GM21737 (cell line): Measurements from ENCODE around the gene ISCA1.

Experiments used
- ATAC-seq: cut with Tn5 transposase; IDR thresholded peaks from one replicate; pipeline ENCODE4 v1.9.1; 2021; ENCODE audit warnings: mild to moderate bottlenecking, moderate library complexity; ENCODE audit not compliant: unreplicated experiment

The ISCA1 gene

GRCh38 chr9:86286278-86286677 is 3.9 kb upstream of the ISCA1 start:
- ATAC-seq, result no peak

DNA sequence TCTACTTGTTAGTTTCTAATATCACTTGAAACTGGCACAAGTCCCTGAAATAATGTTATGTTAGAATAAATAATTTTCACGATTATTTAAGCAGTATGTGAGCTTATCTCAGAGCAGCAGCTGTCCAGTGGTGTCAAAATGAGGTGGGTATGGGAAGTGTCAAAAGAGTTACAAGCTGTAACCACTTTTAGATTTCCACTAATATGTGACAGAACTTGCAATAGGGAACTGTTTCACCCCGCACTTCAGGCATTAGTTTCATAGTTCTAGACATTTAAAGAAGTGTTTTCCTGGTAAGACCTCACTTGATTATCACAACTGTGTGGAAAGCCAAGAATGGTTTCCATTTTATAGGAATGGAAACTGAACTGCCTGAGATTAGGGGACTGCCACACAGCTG is 2.9 kb upstream of the ISCA1 start:
- no peak for ATAC-seq

DNA sequence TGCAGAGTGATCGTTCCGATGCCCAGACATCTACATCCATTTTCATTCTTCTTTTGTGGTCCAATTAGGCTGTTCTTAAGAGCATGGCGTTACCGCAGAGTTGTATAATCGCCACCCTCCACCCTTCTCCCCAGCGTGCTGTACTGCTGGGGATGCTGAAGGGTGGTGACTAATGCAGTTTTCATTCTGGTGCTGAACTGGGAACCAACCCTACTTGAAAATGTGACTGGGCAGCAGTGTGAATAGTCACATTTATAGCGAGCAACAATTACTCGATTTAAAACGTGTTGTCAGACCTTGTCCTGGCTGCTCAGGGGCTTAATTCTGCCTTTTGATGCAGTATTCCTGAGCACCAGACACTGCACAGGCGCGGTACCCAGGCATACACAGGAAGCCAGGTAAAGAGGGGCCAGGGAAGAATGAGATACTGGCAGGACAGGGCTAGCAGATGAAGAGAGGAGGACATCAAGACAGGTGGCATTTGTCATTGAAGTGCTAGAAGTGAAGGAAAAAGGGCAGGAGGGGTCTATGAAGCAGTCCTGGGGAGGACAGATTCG is 719 bp upstream of the ISCA1 start:
- ATAC-seq, result peak; percentile 13

GRCh38 chr9:86281593-86282076 is 703 bp downstream of the ISCA1 start:
- no peak for ATAC-seq

- ATAC-seq, result no peak
Measured at GRCh38 chr9:86280580-86280979, 1.8 kb downstream of the ISCA1 start.

- no peak for ATAC-seq
Measured at GRCh38 chr9:86279839-86280238, 2.5 kb downstream of the ISCA1 start.

DNA sequence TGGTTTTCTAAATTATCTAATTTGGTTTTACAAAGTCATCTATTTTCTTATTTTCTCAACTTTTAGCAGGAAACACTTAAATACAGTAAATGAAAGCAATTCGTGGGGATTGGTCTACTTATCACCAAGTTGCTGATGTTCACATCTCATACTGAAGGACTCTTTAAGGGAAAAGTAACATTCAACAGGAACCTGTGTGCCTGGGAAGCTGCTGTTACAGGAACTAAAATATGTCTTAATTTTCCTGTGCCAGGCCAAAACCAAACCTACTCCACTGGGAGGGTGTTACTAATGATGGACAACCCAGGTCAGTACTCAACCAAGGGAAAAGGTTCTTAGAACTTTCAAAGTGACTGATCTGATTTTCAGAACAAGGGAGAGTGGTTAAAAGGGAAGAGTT is 5.3 kb downstream of the ISCA1 start:
- no peak for ATAC-seq

- no peak for ATAC-seq
Measured at GRCh38 chr9:86275962-86276361, 6.4 kb downstream of the ISCA1 start.

GRCh38 chr9:86274821-86275643 is 7.3 kb downstream of the ISCA1 start:
- ATAC-seq, result no peak

DNA sequence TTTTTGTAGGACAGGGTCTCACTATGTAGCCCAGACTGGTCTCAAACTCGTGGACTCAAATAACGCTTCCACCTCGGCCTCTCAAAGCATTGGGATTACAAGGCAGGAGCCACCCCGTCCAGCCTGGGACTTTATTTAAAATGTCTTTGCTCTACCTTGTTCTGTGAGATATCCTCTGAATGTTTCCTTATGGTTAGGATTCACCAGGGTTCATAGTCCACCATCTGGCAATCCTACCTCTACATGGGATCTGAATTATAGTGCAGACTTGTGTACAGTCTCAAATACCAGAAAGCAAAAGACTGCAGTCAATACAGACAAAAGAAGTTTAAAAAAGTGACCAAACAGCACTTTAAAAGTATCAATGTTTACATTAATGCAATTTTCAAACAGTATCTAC is 10.1 kb downstream of the ISCA1 start:
- no peak for ATAC-seq

GRCh38 chr9:86263876-86264275 is 18.5 kb downstream of the ISCA1 start:
- no peak for ATAC-seq

DNA sequence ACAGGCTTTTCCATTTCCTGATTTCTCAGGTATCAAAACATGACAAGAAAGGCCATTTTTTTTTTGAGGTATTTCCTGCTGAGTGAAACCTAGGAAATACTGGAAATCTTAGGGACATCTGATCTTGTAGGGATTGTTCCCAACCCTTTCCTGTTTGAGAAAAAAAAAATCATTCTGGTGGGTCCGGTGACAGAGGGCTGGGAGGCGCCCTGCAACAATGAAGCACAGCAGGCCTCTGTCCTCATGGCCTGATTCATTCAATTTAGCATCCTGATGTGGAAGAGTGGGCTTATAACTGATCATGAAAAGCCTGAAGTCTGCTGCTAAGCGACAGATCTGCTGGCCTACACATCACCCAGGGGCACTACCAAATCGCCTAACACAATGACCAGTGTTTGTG is 19.8 kb downstream of the ISCA1 start:
- ATAC-seq, result no peak

DNA sequence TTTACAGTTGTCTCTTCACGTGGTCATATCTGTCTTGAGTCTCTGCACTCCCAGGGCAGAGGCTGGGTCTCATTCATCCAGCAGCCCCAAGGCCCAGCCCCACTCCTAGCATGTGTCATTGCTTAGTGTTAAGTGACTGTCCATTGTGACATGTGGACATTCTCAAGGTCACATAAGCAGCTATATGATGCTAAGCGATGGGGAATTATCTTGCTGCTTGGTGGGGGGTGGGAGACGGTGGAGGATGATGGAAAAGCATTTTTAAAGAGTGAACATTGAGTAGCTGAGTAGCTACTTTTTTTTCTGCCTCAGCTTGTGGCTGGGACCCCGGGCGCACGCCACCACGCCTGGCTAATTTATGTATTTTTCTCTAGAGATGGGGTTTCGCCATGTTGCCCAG is 22.8 kb downstream of the ISCA1 start, which contains the start of gene C9orf153:
Gene C9orf153, minus strand, starts transcription at position 101 of the 400 bp plus-strand sequence. CDS start 30,054 bp downstream, outside the sequence.
- ATAC-seq, result no peak

GRCh38 chr9:86257391-86257790 is 24.9 kb downstream of the ISCA1 start:
- no peak for ATAC-seq

- ATAC-seq, result no peak
Measured at GRCh38 chr9:86256653-86257052, 25.7 kb downstream of the ISCA1 start.

DNA sequence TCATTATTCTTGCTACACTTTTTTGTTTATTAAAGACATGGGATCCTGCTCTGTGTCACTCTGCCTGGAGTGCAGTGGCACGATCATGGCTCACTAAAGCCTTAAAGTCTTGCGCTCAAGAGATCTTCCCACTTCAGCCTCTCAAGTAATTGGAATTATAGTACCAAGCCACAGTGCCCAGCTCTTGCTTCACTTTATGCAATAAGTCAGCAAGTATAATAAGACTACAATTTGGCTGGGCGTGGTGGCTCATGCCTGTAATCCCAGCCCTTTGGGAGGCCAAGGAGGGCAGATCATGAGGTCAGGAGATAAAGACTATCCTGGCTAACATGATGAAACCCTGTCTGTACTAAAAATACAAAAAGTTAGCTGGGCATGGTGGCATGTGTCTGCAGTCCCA is 28.8 kb downstream of the ISCA1 start:
- ATAC-seq, result no peak

GRCh38 chr9:86252870-86253269 is 29.5 kb downstream of the ISCA1 start:
- no peak for ATAC-seq

DNA sequence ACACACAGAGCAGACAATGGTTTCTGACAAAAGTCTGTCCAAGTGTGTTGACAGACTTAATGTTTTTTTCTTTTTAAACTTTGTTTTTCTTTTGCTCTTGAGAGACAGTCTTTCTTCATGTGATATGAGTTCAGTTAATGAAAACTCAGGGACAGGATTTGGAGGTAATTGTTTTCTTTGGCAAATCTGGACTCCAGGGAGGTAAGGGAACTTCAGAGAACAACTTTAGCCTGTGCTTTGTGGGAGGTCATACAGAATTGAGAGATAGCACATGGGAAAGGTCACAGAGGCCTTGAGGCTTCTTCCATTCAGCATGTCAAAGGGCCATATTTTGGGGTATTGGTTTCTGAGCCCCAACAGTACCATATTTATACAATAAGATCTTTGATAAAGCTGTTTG is 32.2 kb downstream of the ISCA1 start:
- no peak for ATAC-seq

DNA sequence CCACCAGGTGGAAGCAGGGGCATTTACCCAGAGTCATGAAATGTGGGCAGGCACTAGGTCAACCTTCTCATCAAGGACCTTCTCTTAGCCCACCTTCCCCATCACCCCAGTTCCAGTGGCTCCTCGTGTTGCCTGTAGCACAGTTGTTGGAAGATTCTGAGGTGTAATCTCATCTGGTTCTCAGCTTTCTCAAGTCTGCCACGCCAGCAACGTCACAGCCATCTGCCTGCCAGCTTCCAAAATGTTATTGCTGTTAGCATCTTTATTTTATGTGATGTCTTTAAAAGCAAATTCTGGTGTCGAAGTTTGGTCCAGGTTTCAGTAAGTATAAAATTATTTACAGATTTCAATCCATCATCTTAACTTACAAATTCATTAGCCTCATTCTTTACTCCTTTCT is 33.6 kb downstream of the ISCA1 start:
- ATAC-seq, result no peak

GRCh38 chr9:86246752-86247161 is 35.6 kb downstream of the ISCA1 start:
- peak; percentile 93 for ATAC-seq

DNA sequence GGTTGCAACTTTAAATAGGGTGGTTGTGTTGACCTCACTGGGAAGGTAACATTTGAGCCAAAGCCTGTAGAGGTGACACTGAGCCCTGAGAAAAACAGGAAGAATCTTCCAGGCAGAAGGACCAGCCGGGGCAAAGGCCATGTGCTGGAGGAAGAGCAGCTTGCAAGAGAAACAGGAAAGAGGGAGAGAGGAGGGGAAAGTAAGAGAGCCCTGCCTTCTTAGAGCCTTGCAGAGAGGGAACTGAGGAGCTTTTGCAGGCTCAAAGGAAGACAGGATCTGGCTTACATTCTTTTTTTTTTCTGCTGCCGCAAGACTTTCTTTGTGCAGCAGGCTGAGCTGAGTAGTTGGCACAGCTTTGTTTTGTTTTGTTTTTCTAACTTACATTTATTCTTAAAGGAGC is 40.3 kb downstream of the ISCA1 start:
- ATAC-seq, result no peak

DNA sequence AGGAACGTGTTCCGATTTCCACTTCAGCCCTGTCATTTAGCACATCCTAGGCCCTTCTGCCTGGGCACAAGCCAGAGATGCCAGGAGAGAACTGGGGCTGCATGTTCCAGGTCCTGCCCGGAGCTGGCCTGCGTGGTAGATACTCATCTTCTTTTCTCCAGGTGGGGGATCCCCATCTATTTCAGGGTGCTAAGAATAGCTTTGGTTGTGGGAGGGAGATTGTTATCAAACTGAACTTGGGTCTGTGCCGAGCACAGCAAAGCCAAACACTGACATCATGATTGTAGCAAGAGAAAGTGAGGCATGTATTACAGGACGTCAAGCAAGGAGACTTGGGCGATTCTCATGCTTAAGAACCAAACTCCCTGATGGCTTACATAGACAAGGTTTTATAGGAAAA is 41.1 kb downstream of the ISCA1 start:
- ATAC-seq, result no peak
